HG02678 (cell line): ENCODE data around the gene VGLL2.

Source experiments
- ATAC-seq: cut with Tn5 transposase; IDR thresholded peaks from one replicate; pipeline ENCODE4 v1.9.1; 2021; ENCODE audit warnings: mild to moderate bottlenecking, moderate library complexity; ENCODE audit not compliant: unreplicated experiment

Gene VGLL2

GRCh38 chr6:117309611-117310010 is 44.3 kb downstream of the VGLL2 start:
- ATAC-seq: no peak

GRCh38 chr6:117311310-117311709 is 46.0 kb downstream of the VGLL2 start:
- no peak for ATAC-seq

DNA sequence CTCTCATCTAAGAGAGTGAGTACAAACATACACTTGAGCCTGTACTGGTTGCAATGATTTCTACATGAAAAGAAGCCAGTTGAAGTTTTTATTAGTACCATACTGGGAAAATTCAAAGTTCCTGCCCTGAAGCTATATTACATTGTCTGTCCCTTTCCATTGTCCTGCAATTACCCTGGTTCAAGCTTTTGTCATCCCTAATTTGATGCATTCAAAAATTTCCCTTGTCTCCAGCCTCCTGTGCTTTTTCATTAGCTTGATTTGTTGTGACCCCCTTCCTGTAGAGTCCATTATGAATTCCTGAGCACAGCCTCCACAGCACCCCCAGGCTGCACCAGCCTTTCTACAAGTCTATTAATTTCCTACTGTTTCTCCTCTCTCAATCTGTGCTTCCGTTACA is 46.4 kb downstream of the VGLL2 start:
- no peak for ATAC-seq

DNA sequence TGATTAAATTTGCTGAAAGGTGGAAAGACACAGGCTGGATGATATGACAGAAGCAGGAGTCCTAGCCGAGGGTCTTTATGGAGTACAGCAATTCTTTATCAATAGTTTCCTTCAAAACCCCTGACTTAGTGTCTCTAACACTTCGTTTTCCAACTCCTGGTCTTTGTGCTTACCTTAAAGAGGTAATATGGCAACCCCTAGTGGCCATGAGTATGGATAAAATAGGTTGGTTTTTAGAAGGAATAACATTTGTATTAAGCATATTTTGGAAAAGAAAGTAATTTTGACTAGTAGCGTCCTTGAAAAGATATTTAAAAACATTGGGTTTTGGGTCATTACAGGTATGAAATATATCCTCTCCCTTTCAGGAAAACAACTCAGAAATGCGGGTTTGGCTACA is 51.9 kb downstream of the VGLL2 start:
- no peak for ATAC-seq
